Measurements from ENCODE around the gene KRT3. TPM values are rescaled to one million over a fixed set of nuclear protein-coding genes. Genes with fewer than 3 reads are reported as not detected.

Gene KRT3
- total RNA-seq, 1 experiment from 2014 or later, result not detected

- ATAC-seq, result no peak
- Mint-ChIP-seq H3K4me1 (no peaks in the 10 kb centered on the region), H3K27ac (no peak overlapping the region), H3K27me3 (ENCODE audit: low read depth) (peaks cover 6% of the 10 kb centered on the region), H3K4me3 (no peak overlapping the region), H3K9me3 (peaks cover 4% of the 10 kb centered on the region), H3K36me3 (no peaks in the 10 kb centered on the region)
- ChIA-PET POLR2A (no interaction called here), CTCF (no interaction called here)
- DNase-seq (ENCODE audit: low spot score), result no peak
- TF ChIP-seq CTCF (IDR thresholded peaks at IDR 0.05) (no peak), SMAD3 (CRISPR knock-in tag; IDR thresholded peaks at IDR 0.05; ENCODE audit: borderline replicate concordance) (no peak), MYBL2 (CRISPR knock-in tag; IDR thresholded peaks at IDR 0.05) (no peak), ETV6 (CRISPR knock-in tag; IDR thresholded peaks at IDR 0.05) (no peak), ZNF138 (CRISPR knock-in tag; conservative IDR thresholded peaks at IDR 0.05) (no peak), ZNF219 (CRISPR knock-in tag; IDR thresholded peaks at IDR 0.05; ENCODE audit: borderline replicate concordance) (no peak)
These were observed 11.0 kb downstream of the KRT3 start for GRCh38 chr12:52784909-52785308.

GRCh38 chr12:52783563-52784316, 12.2 kb downstream of the KRT3 start:
- ATAC-seq, result no peak
- Mint-ChIP-seq H3K36me3 (no peaks in the 10 kb centered on the region), H3K4me1 (no peaks in the 10 kb centered on the region), H3K27ac (no peak overlapping the region), H3K27me3 (ENCODE audit: low read depth) (peaks cover 3% of the 10 kb centered on the region), H3K9me3 (peaks cover 4% of the 10 kb centered on the region), H3K4me3 (no peak overlapping the region)
- no peak for TF ChIP-seq ESRRA (CRISPR knock-in tag; IDR thresholded peaks at IDR 0.05; ENCODE audit: borderline replicate concordance)
- no peak for TF ChIP-seq AFF4 (CRISPR knock-in tag; IDR thresholded peaks at IDR 0.05; ENCODE audit: borderline replicate concordance)
- no peak for TF ChIP-seq JUN (CRISPR knock-in tag; IDR thresholded peaks at IDR 0.05)
- TF ChIP-seq TP53 (CRISPR knock-in tag; IDR thresholded peaks at IDR 0.05), result no peak
- TF ChIP-seq TEAD1 (CRISPR knock-in tag; IDR thresholded peaks at IDR 0.05), result no peak
- TF ChIP-seq ZBTB21 (CRISPR knock-in tag; IDR thresholded peaks at IDR 0.05; ENCODE audit: borderline replicate concordance), result no peak
- no peak for TF ChIP-seq E2F5 (CRISPR knock-in tag; IDR thresholded peaks at IDR 0.05)
- no peak for TF ChIP-seq SP1 (CRISPR knock-in tag; conservative IDR thresholded peaks at IDR 0.05)
- no peak for TF ChIP-seq NFE2L1 (CRISPR knock-in tag; IDR thresholded peaks at IDR 0.05)
- no peak for TF ChIP-seq OVOL2 (CRISPR knock-in tag; IDR thresholded peaks at IDR 0.05; ENCODE audit: borderline replicate concordance)
- TF ChIP-seq MAX (CRISPR knock-in tag; IDR thresholded peaks at IDR 0.05), result no peak
- TF ChIP-seq CTCF (IDR thresholded peaks at IDR 0.05), result no peak
- TF ChIP-seq FOXJ3 (CRISPR knock-in tag; IDR thresholded peaks at IDR 0.05; ENCODE audit: borderline replicate concordance), result no peak
- no peak for DNase-seq (ENCODE audit: low spot score)
- CTCF ChIA-PET, result no interaction called here
- POLR2A ChIA-PET, result no interaction called here

Measured in WTC11 (cell line).